NCI-H146 treated with DMSO at 0.1 percent for 48 hours (cell line): ENCODE data around the gene PCDHGB2.
A peak's percentile ranks its signal among the peaks of the same experiment; 100 is the strongest.
"Not testable (repeated sequence)": the region's sequence is repeated elsewhere in the genome, so short reads cannot be mapped to it uniquely, and the experiment has no call there.

ENCODE experiments used
- DNase-seq: peaks from one replicate; lab custom pipeline; 2025; ENCODE audit not compliant: unreplicated experiment; lab: John Stamatoyannopoulos, UW

Gene PCDHGB2

DNA sequence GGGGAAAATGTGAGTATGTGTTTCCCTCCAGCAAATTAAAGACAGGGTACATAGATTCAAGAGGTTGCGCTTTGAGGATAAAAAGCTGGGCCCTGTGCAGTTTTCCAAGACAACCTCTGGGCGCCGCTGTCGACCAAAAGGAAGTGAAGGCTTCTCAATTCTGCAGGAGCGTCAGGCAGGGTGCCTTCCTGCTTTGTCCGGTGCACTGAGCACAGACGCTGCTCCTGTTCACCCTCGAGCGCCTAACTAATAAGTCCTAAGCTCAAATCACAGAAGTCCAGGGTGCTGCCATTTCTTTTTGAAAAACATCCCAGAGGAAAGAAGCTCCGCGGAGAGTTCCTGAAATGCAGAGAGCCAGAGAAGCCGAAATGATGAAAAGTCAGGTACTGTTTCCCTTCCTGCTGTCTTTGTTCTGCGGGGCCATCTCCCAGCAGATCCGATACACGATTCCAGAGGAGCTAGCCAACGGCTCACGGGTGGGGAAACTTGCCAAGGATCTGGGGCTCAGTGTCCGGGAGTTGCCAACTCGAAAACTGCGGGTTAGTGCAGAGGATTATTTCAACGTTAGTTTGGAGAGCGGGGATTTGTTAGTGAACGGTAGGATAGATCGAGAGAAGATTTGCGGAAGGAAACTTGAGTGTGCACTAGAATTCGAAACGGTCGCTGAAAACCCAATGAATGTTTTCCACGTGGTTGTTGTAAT is 9.7 kb upstream of the PCDHGB2 start, which contains the start of gene PCDHGB1:
Gene PCDHGB1 (plus strand): TSS at position 183 of the 703 bp plus-strand sequence. CDS start 162 bp downstream, at position 345.
- peak; percentile 50 for DNase-seq

DNA sequence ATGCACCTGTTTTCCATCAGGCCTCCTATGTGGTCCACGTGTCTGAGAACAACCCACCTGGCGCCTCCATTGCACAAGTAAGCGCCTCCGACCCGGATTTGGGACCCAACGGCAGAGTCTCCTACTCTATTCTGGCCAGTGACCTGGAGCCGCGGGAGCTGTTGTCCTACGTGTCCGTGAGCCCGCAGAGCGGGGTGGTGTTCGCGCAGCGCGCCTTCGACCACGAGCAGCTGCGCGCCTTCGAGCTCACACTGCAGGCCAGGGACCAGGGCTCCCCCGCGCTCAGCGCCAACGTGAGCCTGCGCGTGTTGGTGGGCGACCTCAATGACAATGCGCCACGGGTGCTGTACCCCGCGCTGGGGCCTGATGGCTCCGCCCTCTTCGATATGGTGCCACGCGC is 8.2 kb upstream of the PCDHGB2 start:
- no peak for DNase-seq

DNA sequence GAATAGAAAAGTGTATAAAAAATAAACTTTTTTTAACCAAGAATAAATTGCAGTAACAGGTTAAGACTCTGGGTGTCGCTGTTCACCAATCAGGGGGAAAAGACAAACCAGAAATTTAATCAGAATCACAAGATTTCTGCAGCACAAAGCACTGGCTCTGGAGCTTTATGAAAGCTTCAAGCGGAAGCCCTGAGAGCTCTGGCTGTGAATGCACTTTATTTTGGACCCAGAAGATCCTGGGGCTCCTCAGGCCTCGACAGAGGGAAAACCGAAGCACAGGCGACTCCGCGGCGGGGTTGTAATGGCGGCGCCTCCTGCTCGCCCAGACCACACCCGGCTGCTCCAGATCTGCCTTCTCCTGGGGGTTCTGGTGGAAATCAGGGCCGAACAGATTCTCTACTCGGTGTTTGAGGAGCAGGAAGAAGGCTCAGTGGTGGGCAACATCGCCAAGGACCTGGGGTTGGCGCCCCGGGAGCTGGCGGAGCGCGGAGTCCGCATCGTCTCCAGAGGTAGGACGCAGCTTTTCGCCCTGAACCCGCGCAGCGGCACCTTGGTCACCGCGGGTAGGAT is 4.8 kb upstream of the PCDHGB2 start, which contains the start of gene PCDHGA4:
Gene PCDHGA4 (plus strand): TSS at position 122 of the 570 bp plus-strand sequence. CDS start 87 bp downstream, at position 209.
- no peak for DNase-seq

DNA sequence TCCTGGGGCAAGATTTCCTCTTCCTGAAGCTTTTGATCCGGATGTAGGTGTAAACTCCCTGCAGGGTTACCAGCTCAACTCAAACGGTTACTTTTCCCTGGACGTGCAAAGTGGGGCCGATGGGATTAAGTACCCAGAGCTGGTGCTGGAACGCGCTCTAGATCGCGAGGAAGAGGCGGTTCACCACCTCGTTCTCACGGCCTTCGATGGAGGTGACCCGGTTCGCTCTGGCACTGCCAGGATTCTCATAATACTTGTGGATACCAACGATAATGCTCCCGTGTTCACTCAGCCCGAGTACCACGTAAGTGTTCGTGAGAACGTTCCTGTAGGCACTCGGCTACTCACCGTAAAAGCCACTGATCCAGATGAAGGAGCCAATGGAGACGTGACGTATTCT is 4.2 kb upstream of the PCDHGB2 start:
- no peak for DNase-seq

DNA sequence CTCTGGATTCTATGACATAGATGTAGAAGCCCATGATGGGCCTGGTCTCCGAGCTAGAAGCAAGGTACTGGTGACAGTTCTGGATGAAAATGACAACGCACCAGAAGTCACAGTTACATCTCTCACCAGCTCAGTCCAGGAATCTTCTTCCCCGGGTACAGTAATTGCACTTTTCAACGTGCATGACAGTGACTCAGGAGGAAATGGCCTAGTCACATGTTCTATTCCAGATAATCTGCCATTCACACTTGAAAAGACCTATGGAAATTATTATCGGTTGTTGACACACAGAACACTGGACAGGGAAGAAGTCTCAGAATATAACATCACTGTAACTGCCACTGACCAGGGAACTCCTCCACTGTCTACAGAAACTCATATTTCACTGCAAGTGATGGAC is 3.7 kb upstream of the PCDHGB2 start:
- DNase-seq = no peak

DNA sequence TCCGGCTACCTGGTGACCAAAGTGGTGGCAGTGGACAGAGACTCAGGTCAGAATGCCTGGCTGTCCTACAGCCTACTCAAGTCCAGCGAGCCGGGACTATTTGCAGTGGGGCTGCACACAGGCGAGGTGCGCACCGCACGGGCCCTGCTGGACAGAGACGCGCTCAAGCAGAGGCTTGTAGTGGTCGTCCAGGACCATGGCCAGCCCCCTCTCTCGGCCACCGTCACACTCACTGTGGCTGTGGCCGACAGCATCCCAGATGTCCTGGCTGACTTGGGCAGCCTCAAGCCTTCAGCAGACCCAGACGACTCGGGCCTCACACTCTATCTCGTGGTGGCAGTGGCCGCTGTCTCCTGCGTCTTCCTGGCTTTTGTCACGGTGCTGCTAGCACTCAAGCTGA is 2.8 kb upstream of the PCDHGB2 start:
- no peak for DNase-seq

DNA sequence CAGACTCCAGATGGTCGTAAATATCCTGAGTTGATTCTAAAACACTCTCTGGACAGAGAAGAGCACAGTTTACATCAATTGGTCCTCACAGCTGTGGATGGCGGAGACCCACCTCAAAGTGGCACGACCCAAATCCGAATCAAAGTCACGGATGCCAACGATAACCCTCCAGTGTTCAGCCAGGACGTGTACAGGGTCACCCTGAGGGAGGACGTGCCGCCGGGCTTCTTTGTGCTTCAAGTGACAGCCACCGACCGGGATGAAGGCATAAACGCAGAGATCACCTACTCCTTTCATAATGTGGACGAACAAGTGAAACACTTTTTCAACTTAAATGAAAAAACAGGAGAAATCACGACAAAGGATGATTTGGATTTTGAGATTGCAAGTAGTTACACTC is 891 bp downstream of the PCDHGB2 start:
- no peak for DNase-seq

DNA sequence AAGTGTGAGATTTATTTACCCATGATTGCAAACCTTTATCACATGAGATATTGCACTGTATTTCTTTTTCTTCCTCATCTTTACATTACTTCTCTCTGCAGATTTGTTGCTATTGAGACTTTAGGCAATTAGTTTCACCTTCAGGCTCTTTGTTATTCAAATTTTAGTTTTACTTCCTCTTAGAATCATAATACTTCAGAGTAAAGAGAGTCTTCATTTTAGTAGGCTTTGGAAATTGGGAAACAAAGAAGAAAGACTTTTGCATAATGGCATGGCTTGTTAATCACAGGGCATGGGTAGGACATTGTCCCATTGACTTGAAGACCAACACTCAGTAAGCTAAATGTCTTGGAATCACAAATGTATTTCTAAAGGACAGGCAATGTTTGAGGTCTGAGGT is 2.9 kb downstream of the PCDHGB2 start:
- no peak for DNase-seq

DNA sequence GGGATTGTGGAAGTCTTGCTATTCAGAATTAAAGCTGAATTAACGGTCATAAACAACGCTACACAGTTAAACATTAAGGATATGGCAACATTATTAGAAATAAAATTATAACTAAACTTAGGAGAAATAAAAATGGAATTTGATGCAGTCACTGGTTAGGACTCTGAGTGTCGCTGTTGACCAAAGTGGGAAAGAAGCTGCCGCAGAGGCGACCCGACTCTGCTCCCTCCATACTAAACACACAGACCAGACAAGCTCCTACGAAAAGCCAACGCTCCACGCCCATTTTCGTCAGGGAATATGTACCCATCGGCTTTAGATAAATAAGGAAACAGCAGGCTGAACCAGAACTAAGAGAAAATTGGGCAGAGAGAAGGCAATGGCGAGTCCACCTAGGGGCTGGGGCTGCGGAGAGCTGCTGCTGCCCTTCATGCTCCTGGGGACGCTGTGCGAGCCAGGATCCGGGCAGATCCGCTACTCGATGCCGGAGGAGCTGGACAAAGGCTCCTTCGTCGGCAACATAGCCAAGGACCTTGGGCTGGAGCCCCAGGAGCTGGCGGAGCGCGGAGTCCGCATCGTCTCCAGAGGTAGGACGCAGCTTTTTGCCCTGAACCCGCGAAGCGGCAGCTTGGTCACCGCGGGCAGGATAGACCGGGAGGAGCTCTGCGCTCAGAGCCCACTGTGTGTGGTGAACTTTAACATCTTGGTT is 4.3 kb downstream of the PCDHGB2 start, which contains the start of gene PCDHGA5:
Gene PCDHGA5 (plus strand): TSS at position 211 of the 709 bp plus-strand sequence. CDS start 169 bp downstream, at position 380.
- DNase-seq = no peak

DNA sequence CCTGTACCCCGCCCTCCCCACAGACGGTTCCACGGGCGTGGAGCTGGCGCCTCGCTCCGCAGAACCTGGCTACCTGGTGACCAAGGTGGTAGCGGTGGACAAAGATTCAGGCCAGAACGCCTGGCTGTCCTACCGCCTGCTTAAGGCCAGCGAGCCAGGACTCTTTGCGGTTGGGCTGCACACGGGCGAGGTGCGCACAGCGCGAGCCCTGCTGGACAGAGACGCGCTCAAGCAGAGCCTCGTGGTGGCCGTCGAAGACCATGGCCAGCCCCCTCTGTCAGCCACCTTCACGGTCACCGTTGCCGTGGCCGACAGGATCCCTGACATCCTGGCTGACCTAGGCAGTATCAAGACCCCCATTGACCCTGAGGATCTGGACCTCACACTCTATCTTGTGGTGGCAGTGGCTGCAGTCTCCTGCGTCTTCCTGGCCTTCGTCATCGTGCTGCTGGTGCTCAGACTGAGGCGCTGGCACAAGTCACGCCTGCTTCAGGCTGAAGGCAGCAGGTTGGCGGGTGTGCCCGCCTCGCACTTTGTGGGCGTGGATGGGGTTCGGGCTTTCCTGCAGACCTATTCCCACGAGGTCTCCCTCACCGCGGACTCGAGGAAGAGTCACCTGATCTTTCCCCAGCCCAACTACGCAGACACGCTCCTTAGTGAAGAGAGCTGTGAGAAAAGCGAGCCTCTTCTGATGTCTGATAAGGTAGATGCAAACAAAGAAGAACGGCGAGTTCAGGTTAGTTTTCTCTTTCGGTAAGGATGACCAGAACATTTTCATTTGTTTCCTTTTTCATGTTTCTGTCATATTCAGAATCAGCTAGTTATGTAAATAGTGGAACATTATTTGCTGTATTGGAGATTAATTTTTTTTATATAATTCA is 6.5 kb downstream of the PCDHGB2 start:
- DNase-seq = no peak

DNA sequence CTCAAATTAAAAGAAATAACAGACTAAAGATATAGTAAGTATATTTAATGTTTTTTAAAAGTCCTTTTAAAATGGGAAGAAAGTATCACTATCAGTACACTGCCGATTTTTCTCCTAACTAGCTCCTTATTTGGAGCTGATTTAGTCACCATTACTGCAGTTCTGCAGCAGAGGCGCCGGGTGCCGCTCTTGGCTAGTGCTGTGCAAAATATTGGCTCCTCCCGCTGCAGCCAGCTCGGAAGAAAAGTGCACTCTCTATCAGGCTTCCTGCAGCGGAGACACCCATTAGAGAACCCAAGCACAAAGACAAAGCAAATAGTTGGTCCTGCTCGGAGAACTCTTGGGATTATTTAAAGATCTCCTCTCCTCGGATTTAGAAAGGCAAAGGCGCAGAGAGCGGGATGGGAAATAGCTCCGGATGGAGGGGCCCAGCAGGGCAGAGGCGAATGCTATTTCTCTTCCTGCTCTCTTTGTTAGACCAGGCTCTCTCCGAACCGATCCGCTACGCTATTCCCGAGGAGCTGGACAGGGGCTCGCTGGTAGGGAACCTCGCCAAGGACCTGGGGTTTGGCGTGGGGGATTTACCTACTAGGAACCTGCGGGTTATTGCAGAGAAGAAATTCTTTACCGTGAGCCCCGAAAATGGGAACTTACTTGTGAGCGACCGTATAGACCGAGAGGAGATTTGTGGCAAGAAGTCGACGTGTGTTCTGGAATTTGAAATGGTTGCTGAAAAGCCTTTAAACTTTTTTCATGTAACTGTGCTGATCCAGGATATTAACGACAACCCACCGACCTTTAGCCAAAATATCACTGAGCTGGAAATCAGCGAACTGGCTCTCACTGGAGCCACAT is 10.4 kb downstream of the PCDHGB2 start, which contains the start of gene PCDHGB3:
Gene PCDHGB3 (plus strand): TSS at position 249 of the 855 bp plus-strand sequence. CDS start 153 bp downstream, at position 402.
- no peak for DNase-seq

DNA sequence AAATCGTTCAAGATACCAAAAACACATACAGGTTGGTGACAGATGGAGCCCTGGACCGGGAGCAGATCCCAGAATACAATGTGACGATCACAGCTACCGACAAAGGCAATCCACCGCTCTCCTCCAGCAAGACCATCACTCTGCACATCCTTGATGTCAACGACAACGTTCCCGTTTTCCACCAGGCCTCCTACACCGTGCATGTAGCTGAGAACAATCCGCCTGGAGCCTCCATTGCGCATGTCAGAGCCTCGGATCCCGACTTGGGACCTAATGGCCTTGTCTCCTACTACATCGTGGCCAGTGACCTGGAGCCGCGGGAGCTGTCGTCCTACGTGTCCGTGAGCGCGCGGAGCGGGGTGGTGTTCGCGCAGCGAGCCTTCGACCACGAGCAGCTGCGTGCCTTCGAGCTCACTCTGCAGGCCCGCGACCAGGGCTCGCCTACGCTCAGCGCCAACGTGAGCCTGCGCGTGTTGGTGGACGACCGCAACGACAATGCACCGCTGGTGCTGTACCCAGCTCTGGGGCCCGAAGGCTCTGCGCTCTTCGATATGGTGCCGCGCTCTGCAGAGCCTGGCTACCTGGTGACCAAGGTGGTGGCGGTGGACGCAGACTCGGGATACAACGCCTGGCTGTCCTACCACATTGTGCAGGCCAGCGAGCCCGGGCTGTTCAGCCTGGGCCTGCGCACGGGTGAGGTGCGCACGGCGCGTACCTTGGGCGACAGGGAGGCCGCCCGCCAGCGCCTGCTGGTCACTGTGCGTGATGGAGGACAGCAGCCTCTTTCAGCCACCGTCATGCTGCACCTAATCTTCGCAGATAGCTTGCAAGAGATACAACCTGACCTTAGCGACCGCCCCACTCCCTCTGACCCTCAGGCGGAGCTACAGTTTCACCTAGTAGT is 12.0 kb downstream of the PCDHGB2 start:
- no peak for DNase-seq

DNA sequence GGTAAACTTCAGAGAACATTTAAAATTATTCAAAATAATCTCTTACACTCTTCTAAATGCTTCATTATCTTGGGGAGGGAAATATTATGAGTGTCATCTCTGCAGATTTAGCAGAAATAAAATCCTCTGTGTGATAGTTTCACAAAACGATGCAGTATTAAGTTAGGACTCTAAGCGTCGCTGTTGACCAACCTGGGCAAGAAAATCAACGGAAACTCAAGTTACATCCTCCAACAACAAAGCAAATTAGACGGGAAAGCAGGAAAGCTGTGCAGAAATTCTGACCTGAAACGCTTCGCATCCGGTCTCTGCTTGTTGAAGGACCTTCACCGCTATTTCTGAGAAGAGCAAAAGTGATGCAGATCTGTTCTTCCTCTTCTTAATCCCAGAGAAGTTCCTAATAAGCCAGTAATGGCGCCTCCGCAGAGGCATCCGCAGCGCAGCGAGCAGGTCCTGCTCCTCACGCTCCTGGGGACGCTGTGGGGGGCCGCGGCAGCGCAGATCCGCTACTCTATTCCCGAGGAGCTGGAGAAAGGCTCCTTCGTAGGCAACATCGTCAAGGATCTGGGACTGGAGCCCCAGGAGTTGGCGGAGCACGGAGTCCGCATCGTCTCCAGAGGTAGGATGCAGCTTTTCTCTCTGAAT is 14.0 kb downstream of the PCDHGB2 start, which contains the start of gene PCDHGA6:
Gene PCDHGA6 (plus strand): TSS at position 219 of the 645 bp plus-strand sequence. CDS start 193 bp downstream, at position 412.
- no peak for DNase-seq

DNA sequence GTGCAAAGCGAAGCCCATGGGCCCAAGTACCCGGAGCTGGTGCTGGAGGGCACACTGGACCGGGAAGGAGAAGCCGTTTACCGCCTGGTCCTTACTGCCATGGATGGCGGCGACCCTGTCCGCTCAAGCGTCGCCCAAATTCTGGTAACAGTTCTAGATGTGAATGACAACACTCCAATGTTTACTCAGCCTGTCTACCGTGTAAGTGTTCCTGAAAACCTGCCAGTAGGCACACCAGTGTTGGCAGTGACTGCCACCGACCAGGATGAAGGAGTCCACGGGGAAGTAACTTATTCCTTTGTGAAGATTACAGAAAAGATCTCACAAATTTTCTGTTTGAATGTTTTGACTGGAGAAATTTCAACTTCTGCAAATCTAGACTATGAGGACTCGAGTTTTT is 14.8 kb downstream of the PCDHGB2 start:
- DNase-seq = no peak

DNA sequence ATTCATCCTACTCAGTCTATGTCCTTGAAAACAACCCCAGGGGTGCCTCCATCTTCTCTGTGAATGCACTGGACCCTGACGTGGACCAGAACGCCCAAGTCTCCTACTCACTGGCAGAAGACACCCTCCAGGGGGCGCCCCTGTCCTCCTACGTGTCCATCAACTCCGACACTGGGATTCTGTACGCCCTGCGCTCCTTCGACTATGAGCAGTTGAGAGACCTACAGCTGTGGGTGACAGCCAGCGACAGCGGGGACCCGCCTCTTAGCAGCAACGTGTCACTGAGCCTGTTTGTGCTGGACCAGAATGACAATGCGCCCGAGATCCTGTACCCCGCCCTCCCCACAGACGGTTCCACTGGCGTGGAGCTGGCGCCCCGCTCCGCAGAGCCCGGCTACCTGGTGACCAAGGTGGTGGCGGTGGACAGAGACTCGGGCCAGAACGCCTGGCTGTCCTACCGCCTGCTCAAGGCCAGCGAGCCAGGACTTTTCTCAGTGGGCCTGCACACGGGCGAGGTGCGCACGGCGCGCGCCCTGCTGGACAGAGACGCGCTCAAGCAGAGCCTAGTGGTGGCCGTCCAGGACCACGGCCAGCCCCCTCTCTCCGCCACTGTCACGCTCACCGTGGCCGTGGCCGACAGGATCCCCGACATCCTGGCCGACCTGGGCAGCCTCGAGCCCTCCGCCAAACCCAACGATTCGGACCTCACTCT is 15.8 kb downstream of the PCDHGB2 start:
- DNase-seq = not testable (repeated sequence)

DNA sequence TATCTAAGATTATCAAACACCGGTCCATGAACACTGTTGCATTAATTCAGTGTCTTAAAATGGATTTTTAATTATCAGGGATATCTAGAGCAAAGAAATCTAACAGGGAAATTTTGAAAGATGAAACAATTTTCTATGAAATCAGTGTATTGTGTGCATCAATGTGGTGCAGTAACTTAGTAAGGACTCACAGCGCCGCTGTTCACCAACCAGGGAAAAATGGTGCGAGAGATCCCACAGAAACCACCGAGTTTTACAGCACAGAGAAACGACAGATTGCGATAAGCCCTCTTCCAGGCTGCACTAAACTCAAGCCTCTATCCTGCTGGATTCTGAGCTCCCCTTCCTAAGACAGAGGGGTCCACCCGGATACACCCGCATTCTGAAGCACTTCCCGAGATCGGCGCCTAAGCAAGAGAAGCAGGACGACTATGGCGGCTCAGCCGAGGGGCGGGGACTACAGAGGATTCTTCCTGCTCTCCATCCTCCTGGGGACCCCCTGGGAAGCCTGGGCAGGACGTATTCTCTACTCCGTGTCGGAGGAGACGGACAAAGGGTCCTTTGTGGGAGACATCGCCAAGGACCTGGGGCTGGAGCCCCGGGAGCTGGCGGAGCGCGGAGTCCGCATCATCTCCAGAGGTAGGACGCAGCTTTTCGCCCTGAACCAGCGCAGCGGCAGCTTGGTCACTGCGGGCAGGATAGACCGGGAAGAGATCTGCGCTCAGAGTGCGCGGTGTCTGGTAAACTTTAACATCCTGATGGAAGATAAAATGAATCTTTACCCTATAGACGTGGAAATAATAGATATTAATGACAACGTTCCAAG is 22.9 kb downstream of the PCDHGB2 start, which contains the start of gene PCDHGA7:
Gene PCDHGA7 (plus strand): TSS at position 274 of the 826 bp plus-strand sequence. CDS start 158 bp downstream, at position 432.
- DNase-seq = no peak

DNA sequence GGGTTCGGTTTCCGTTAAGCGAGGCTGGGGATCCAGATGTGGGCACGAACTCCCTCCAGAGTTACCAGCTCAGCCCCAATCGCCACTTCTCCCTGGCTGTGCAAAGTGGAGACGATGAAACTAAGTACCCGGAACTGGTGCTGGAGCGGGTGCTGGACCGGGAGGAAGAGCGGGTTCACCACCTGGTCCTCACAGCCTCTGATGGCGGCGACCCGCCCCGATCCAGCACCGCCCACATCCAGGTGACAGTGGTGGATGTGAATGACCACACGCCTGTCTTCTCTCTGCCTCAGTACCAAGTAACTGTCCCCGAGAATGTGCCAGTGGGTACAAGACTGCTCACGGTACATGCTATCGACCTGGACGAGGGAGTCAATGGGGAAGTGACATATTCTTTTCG is 23.6 kb downstream of the PCDHGB2 start:
- DNase-seq = no peak
